ENCODE data around the gene FBXW8.
"Not testable (repeated sequence)": the region's sequence is repeated elsewhere in the genome, so short reads cannot be mapped to it uniquely, and the experiment has no call there.

FBXW8 gene

GRCh38 chr12:117049295-117049694 is 138.5 kb downstream of the FBXW8 start:
- no peak for DNase-seq (ENCODE audit: extremely low read depth in 1 of 2, low read depth in 1 of 2)

GRCh38 chr12:117050060-117050459 is 139.3 kb downstream of the FBXW8 start:
- DNase-seq (ENCODE audit: extremely low read depth in 1 of 2, low read depth in 1 of 2): no peak

- DNase-seq (ENCODE audit: extremely low read depth in 1 of 2, low read depth in 1 of 2): no peak
Measured at GRCh38 chr12:117051380-117051779, 140.6 kb downstream of the FBXW8 start.

- no peak for DNase-seq (ENCODE audit: extremely low read depth in 1 of 2, low read depth in 1 of 2)
Measured at GRCh38 chr12:117052386-117053049, 141.8 kb downstream of the FBXW8 start.

- DNase-seq (ENCODE audit: extremely low read depth in 1 of 2, low read depth in 1 of 2): no peak
Measured at GRCh38 chr12:117053050-117053400, 142.3 kb downstream of the FBXW8 start.

GRCh38 chr12:117053597-117054201 is 142.9 kb downstream of the FBXW8 start:
- DNase-seq (ENCODE audit: extremely low read depth in 1 of 2, low read depth in 1 of 2): no peak

GRCh38 chr12:117054279-117054678 is 143.5 kb downstream of the FBXW8 start:
- no peak for DNase-seq (ENCODE audit: extremely low read depth in 1 of 2, low read depth in 1 of 2)

GRCh38 chr12:117057626-117058025 is 146.9 kb downstream of the FBXW8 start:
- DNase-seq (ENCODE audit: extremely low read depth in 1 of 2, low read depth in 1 of 2): not testable (repeated sequence)

- no peak for DNase-seq (ENCODE audit: extremely low read depth in 1 of 2, low read depth in 1 of 2)
Measured at GRCh38 chr12:117058442-117059072, 147.8 kb downstream of the FBXW8 start.

- no peak for DNase-seq (ENCODE audit: extremely low read depth in 1 of 2, low read depth in 1 of 2)
Measured at GRCh38 chr12:117059156-117059555, 148.4 kb downstream of the FBXW8 start.

GRCh38 chr12:117060246-117060928 is 149.6 kb downstream of the FBXW8 start:
- DNase-seq (ENCODE audit: extremely low read depth in 1 of 2, low read depth in 1 of 2): no peak

GRCh38 chr12:117060929-117061305 is 150.2 kb downstream of the FBXW8 start:
- DNase-seq (ENCODE audit: extremely low read depth in 1 of 2, low read depth in 1 of 2): no peak

GRCh38 chr12:117061555-117062079 is 150.9 kb downstream of the FBXW8 start:
- DNase-seq (ENCODE audit: extremely low read depth in 1 of 2, low read depth in 1 of 2): no peak

- DNase-seq (ENCODE audit: extremely low read depth in 1 of 2, low read depth in 1 of 2): no peak
Measured at GRCh38 chr12:117063162-117063911, 152.6 kb downstream of the FBXW8 start.

GRCh38 chr12:117064049-117064448 is 153.3 kb downstream of the FBXW8 start:
- DNase-seq (ENCODE audit: extremely low read depth in 1 of 2, low read depth in 1 of 2): no peak

- DNase-seq (ENCODE audit: extremely low read depth in 1 of 2, low read depth in 1 of 2): no peak
Measured at GRCh38 chr12:117064596-117064995, 153.8 kb downstream of the FBXW8 start.

GRCh38 chr12:117067016-117067415 is 156.3 kb downstream of the FBXW8 start:
- DNase-seq (ENCODE audit: extremely low read depth in 1 of 2, low read depth in 1 of 2): no peak

GRCh38 chr12:117067638-117068037 is 156.9 kb downstream of the FBXW8 start:
- no peak for DNase-seq (ENCODE audit: extremely low read depth in 1 of 2, low read depth in 1 of 2)

GRCh38 chr12:117068492-117068891 is 157.7 kb downstream of the FBXW8 start:
- DNase-seq (ENCODE audit: extremely low read depth in 1 of 2, low read depth in 1 of 2): no peak

- no peak for DNase-seq (ENCODE audit: extremely low read depth in 1 of 2, low read depth in 1 of 2)
Measured at GRCh38 chr12:117069101-117069797, 158.5 kb downstream of the FBXW8 start.

Measured in activated CD8-positive, alpha-beta memory T cell treated with anti-CD3 and anti-CD28 coated beads for 1 hour (primary cell).